Loucy (cell line): Measurements from ENCODE around the gene FKBP15.

Source experiments
- CTCF ChIP-seq: fragments of 200-600 bp; sonication (generic); conservative IDR thresholded peaks from 2 replicates; pipeline ENCODE4 v1.5.1; 2014; ENCODE audit warnings: mild to moderate bottlenecking, antibody characterized with exemption, low read length
- EZH2phosphoT487 ChIP-seq: fragments of 200-600 bp; IDR thresholded peaks from 2 replicates; pipeline ENCODE4 v1.6.1; 2018; ENCODE audit warnings: antibody characterized with exemption, mild to moderate bottlenecking, moderate library complexity, borderline replicate concordance

DNA sequence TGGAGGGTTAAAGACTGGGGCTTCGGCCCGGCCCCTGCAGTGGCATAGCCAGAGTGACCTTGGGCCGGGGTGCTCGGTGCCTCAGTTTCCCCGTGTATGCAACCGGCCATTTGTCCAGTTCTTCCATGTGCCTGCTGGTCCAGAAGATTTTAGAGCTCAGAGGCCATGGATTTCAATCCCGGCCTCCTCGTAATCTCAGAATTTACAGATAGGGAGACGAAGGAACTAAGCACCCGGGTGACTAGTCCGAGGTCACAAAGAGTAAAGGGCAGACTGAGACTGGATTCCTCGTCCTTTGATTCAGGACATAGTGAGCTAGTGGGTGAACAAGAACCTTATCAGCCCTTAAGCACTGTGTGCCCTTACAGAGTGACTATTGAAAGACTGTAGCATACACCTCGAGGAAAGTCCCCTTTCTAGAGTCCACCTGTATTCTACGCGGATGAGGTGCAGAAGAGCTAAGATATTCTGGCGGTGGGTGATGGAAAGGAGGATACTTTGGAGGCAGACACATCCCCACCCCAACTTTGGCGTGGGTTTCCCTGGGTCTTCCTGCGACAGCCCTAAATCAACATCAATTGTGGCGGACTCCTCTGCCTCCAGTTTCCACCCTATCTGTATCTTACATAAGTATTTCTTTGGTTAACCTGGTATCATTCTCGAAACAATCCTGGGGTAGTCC, 864 bp upstream of the FKBP15 start:
- no peak for TF ChIP-seq EZH2phosphoT487
- no peak for TF ChIP-seq CTCF
